ENCODE results near the gene NRG2. TPM values are rescaled to one million over a fixed set of nuclear protein-coding genes. Genes with fewer than 3 reads are reported as not detected.

Gene NRG2
- total RNA-seq, 1 experiment from 2014 or later, result 0.91 TPM

- CTCF ChIA-PET, result interaction anchor here (0.9 to 2.4 kb wide), 2 partner anchors 75 to 79 kb away, joined by 3 to 18 read pairs; no protein-coding TSS in a partner anchor
- intact Hi-C loops (cut with micrococcal nuclease), result loop anchor here (5.0 kb wide), 1 partner anchor 105 kb away; no protein-coding TSS in a partner anchor
- DNase-seq (ENCODE audit: low read depth, low spot score) (no peak), ATAC-seq (peak; percentile 25; the same call in 1 of the 2 replicates)
- no peak overlapping the region for H3K9ac ChIP-seq (ENCODE audit: low read length)
- no peaks in the 10 kb centered on the region for H4K20me1 ChIP-seq (ENCODE audit: insufficient read depth)
- no peak overlapping the region for H3K27ac ChIP-seq (ENCODE audit: low read depth, low read length)
- H3K79me2 ChIP-seq (ENCODE audit: insufficient read depth, low read length), result no peaks in the 10 kb centered on the region
- no TSS peak for BruUV-seq (replicated peaks)
- no peak overlapping the region for H3K4me2 ChIP-seq (ENCODE audit: low read length)
- H2AFZ ChIP-seq (ENCODE audit: low read depth, low read length, poor library complexity, severe bottlenecking), result no peak overlapping the region
- H3K9me2 ChIP-seq (ENCODE audit: insufficient read depth), result no peaks in the 10 kb centered on the region
- H3K9me3 ChIP-seq (ENCODE audit: control insufficient read depth in 1 of 2, insufficient read depth in 1 of 2, low read depth in 1 of 2, low read length in 2 of 2), result no peaks in the 10 kb centered on the region
- no peak for TF ChIP-seq CEBPB (IDR thresholded peaks at IDR 0.05; ENCODE audit: low read depth)
- no peak for TF ChIP-seq EZH2phosphoT487 (IDR thresholded peaks at IDR 0.05; ENCODE audit: borderline replicate concordance)
- no peak for TF ChIP-seq SP1 (IDR thresholded peaks at IDR 0.05; ENCODE audit: low read depth)
- TF ChIP-seq REST (IDR thresholded peaks at IDR 0.05; ENCODE audit: low read depth), result no peak
- TF ChIP-seq TCF7L2 (IDR thresholded peaks at IDR 0.05; ENCODE audit: borderline replicate concordance, extremely low read depth, insufficient read depth, insufficient read length), result no peak
- no peak for TF ChIP-seq ZNF274 (IDR thresholded peaks at IDR 0.05; ENCODE audit: low read depth, low read length)
- no peak for TF ChIP-seq ATF3 (IDR thresholded peaks at IDR 0.05)
- no peak for TF ChIP-seq ELF1 (IDR thresholded peaks at IDR 0.05; ENCODE audit: borderline replicate concordance, low read depth)
- TF ChIP-seq RAD21 (IDR thresholded peaks at IDR 0.05; ENCODE audit: low read depth), result no peak
- TF ChIP-seq EZH2 (IDR thresholded peaks at IDR 0.05), result no peak
- no peak for TF ChIP-seq CBX3 (IDR thresholded peaks at IDR 0.05; ENCODE audit: low read depth)
- TF ChIP-seq EGR1 (IDR thresholded peaks at IDR 0.05; ENCODE audit: low read depth), result no peak
- no peak for TF ChIP-seq ZFX (IDR thresholded peaks at IDR 0.05)
- no peak for TF ChIP-seq YY1 (IDR thresholded peaks at IDR 0.05; ENCODE audit: extremely low read depth, insufficient replicate concordance, low read depth, low read length)
- TF ChIP-seq POLR2A (IDR thresholded peaks at IDR 0.05; ENCODE audit: borderline replicate concordance, extremely low read depth, insufficient read depth, insufficient read length), result no peak
- no peak for TF ChIP-seq POLR2AphosphoS5 (IDR thresholded peaks at IDR 0.05; ENCODE audit: low read depth, low read length)
- TF ChIP-seq JUND (IDR thresholded peaks at IDR 0.05), result no peak
- no peak for TF ChIP-seq SIN3A (IDR thresholded peaks at IDR 0.05; ENCODE audit: low read depth)
- no peak for TF ChIP-seq CTCF (IDR thresholded peaks at IDR 0.05 in 2 of 3, conservative IDR thresholded peaks at IDR 0.05 in 1 of 3; ENCODE audit: borderline replicate concordance in 1 of 3, insufficient read depth in 1 of 3, low read depth in 2 of 3, low read length in 2 of 3)
- POLR2A ChIA-PET, result no interaction called here
- RAD21 ChIA-PET (ENCODE audit: low non-redundant PET in 1 of 2, low total read pairs in 2 of 2, uncharacterized antibody in 2 of 2, unreplicated experiment in 2 of 2), result interaction anchor here in 1 of 2 experiments (1.3 kb wide), 1 partner anchor 75 kb away, joined by 5 read pairs; no protein-coding TSS in a partner anchor
- no peaks in the 10 kb centered on the region for H3K36me3 ChIP-seq (ENCODE audit: control insufficient read depth in 1 of 2, insufficient read depth in 2 of 2, low read length in 2 of 2)
- H3K4me3 ChIP-seq (replicated peaks in 1 of 2; ENCODE audit: low read depth in 1 of 2, low read length in 2 of 2), result no peak overlapping the region
- no peaks in the 10 kb centered on the region for H3K27me3 ChIP-seq (ENCODE audit: insufficient read depth, low read length)
- no peaks in the 10 kb centered on the region; a peak in 1 of 4 replicates for H3K4me1 ChIP-seq (ENCODE audit: control insufficient read depth in 1 of 2, insufficient read depth in 2 of 2, low read length in 2 of 2)
Observed at GRCh38 chr5:139862313-139862712, 180.8 kb downstream of the NRG2 start.
